HepG2 (cell line): ENCODE results near the gene PERP. TPM values are rescaled to one million over a fixed set of nuclear protein-coding genes. Genes with fewer than 3 reads are reported as not detected.

Source experiments
- ATF1 ChIP-seq: IDR thresholded peaks from 2 replicates; pipeline ENCODE4 v1.6.1; 2016; ENCODE audit warnings: mild to moderate bottlenecking, control low read depth
- DR1 ChIP-seq: sonication (generic); formaldehyde crosslinking; IDR thresholded peaks from 2 replicates; pipeline ENCODE4 v1.8.0; 2021; ENCODE audit warnings: mild to moderate bottlenecking, missing genetic modification reagents, inconsistent platforms
- EEA1 ChIP-seq: sonication (generic); formaldehyde crosslinking; IDR thresholded peaks from 2 replicates; pipeline ENCODE4 v1.5.1; 2020; ENCODE audit warnings: mild to moderate bottlenecking, missing genetic modification reagents, borderline replicate concordance
- GATAD1 ChIP-seq: IDR thresholded peaks from 2 replicates; pipeline ENCODE4 v1.6.1; 2016; ENCODE audit warnings: missing genetic modification reagents, missing compliant biosample characterization
- KLF12 ChIP-seq: sonication (generic); formaldehyde crosslinking; IDR thresholded peaks from 2 replicates; pipeline ENCODE4 v1.4.0; 2020; ENCODE audit warnings: missing genetic modification reagents, borderline replicate concordance
- NBN ChIP-seq: fragments of 450-650 bp; conservative IDR thresholded peaks from 2 replicates; pipeline ENCODE4 v1.6.1; 2017
- PRMT3 ChIP-seq: sonication (generic); formaldehyde crosslinking; IDR thresholded peaks from 2 replicates; pipeline ENCODE4 v1.8.1; 2022; ENCODE audit warnings: low read depth, mild to moderate bottlenecking, moderate library complexity, missing genetic modification reagents, borderline replicate concordance
- SETDB1 ChIP-seq: sonication (generic); formaldehyde crosslinking; IDR thresholded peaks from 2 replicates; pipeline ENCODE4 v1.5.1; 2020; ENCODE audit warnings: missing genetic modification reagents, mild to moderate bottlenecking, borderline replicate concordance
- THAP9 ChIP-seq: sonication (generic); formaldehyde crosslinking; IDR thresholded peaks from 2 replicates; pipeline ENCODE4; 2020; ENCODE audit warnings: missing genetic modification reagents, mild to moderate bottlenecking, borderline replicate concordance
- TMF1 ChIP-seq: sonication (generic); formaldehyde crosslinking; IDR thresholded peaks from 2 replicates; pipeline ENCODE4 v1.8.1; 2022; ENCODE audit warnings: low read depth, missing genetic modification reagents
- ZNF275 ChIP-seq: sonication (generic); formaldehyde crosslinking; IDR thresholded peaks from 2 replicates; pipeline ENCODE4 v1.8.0; 2022; ENCODE audit warnings: missing genetic modification reagents, mild to moderate bottlenecking, inconsistent platforms, borderline replicate concordance
- ZNF564 ChIP-seq: sonication (generic); formaldehyde crosslinking; IDR thresholded peaks from 2 replicates; pipeline ENCODE4 v1.8.1; 2023; ENCODE audit warnings: mild to moderate bottlenecking, missing genetic modification reagents
- ZNF660 ChIP-seq: sonication (generic); formaldehyde crosslinking; IDR thresholded peaks from 2 replicates; pipeline ENCODE4 v1.5.1; 2020; ENCODE audit warnings: mild to moderate bottlenecking, low read depth, missing genetic modification reagents, borderline replicate concordance
- ZNF747 ChIP-seq: sonication (generic); formaldehyde crosslinking; IDR thresholded peaks from 2 replicates; pipeline ENCODE4 v1.8.1; 2023; ENCODE audit warnings: missing genetic modification reagents, mild to moderate bottlenecking, borderline replicate concordance
- polyA plus RNA-seq, 8 experiments: library from polyadenylated mRNA; depleted of rRNA in 3 of 8; stranded (reverse) in 7 of 8; unstranded in 1 of 8; fragments of >200 nt; fragmentation: Illumina TruSeq in 4 of 8; extraction: Trizol in 4 of 8; gene quantifications; 2 replicates each; pipeline versions ENCODE4 v1.2.1 to v1.2.3, GENCODE V29; 2011 to 2016; ENCODE audit warnings: low read depth in 4 of 8, missing spikeins in 1 of 8, mixed read lengths in 1 of 8; ENCODE audit not compliant: insufficient read depth in 1 of 8
- total RNA-seq, 5 experiments: library from RNA; depleted of rRNA; stranded (reverse); fragments of >200 nt; fragmentation: Illumina TruSeq; extraction: Trizol; gene quantifications; 2 replicates each; pipeline ENCODE4 v1.2.3, GENCODE V29; 2016; ENCODE audit warnings: low read depth in 1 of 5
- TF ChIP-seq, protein P1 (sequence below): sonication (generic); formaldehyde crosslinking; IDR thresholded peaks from 2 replicates; pipeline ENCODE4 v1.8.0; 2023; ENCODE audit warnings: mild to moderate bottlenecking, missing genetic modification reagents
- TF ChIP-seq, protein P2 (sequence below): IDR thresholded peaks from 2 replicates; pipeline ENCODE4 v1.4.0; 2020; ENCODE audit warnings: mild to moderate bottlenecking, missing genetic modification reagents
- TF ChIP-seq, protein P3 (sequence below): IDR thresholded peaks from 2 replicates; pipeline ENCODE4 v1.6.1; 2016; ENCODE audit warnings: control low read depth

The PERP gene
- total and polyA plus RNA-seq, 2 of the 13 experiments (the other 11 are each of a cell fraction or from before 2014, with no cell fraction given): 26.0 to 53.0 TPM

- TF ChIP-seq DR1 (no peak), EEA1 (CRISPR knock-in tag) (no peak), KLF12 (CRISPR knock-in tag) (no peak), ZNF747 (no peak; the same call in 1 of the 2 replicates), ZNF564 (CRISPR knock-in tag) (no peak), NBN (no peak), PRMT3 (CRISPR knock-in tag) (no peak), ATF1 (CRISPR knock-in tag) (no peak), THAP9 (CRISPR knock-in tag) (0 out of 2 replicates have a peak, but pooled peaks have one; percentile 12), ZNF660 (CRISPR knock-in tag) (no peak), GATAD1 (CRISPR knock-in tag) (peak; percentile 76), SETDB1 (CRISPR knock-in tag) (no peak), TMF1 (CRISPR knock-in tag) (no peak), ZNF275 (CRISPR knock-in tag) (no peak)
- TF ChIP-seq, protein P1, sequence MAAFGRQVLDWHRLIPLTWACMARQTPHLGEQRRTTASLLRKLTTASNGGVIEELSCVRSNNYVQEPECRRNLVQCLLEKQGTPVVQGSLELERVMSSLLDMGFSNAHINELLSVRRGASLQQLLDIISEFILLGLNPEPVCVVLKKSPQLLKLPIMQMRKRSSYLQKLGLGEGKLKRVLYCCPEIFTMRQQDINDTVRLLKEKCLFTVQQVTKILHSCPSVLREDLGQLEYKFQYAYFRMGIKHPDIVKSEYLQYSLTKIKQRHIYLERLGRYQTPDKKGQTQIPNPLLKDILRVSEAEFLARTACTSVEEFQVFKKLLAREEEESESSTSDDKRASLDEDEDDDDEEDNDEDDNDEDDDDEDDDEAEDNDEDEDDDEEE: no peak
- TF ChIP-seq, protein P2, sequence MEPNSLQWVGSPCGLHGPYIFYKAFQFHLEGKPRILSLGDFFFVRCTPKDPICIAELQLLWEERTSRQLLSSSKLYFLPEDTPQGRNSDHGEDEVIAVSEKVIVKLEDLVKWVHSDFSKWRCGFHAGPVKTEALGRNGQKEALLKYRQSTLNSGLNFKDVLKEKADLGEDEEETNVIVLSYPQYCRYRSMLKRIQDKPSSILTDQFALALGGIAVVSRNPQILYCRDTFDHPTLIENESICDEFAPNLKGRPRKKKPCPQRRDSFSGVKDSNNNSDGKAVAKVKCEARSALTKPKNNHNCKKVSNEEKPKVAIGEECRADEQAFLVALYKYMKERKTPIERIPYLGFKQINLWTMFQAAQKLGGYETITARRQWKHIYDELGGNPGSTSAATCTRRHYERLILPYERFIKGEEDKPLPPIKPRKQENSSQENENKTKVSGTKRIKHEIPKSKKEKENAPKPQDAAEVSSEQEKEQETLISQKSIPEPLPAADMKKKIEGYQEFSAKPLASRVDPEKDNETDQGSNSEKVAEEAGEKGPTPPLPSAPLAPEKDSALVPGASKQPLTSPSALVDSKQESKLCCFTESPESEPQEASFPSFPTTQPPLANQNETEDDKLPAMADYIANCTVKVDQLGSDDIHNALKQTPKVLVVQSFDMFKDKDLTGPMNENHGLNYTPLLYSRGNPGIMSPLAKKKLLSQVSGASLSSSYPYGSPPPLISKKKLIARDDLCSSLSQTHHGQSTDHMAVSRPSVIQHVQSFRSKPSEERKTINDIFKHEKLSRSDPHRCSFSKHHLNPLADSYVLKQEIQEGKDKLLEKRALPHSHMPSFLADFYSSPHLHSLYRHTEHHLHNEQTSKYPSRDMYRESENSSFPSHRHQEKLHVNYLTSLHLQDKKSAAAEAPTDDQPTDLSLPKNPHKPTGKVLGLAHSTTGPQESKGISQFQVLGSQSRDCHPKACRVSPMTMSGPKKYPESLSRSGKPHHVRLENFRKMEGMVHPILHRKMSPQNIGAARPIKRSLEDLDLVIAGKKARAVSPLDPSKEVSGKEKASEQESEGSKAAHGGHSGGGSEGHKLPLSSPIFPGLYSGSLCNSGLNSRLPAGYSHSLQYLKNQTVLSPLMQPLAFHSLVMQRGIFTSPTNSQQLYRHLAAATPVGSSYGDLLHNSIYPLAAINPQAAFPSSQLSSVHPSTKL (CRISPR knock-in tag): peak; percentile 98
- TF ChIP-seq, protein P3, sequence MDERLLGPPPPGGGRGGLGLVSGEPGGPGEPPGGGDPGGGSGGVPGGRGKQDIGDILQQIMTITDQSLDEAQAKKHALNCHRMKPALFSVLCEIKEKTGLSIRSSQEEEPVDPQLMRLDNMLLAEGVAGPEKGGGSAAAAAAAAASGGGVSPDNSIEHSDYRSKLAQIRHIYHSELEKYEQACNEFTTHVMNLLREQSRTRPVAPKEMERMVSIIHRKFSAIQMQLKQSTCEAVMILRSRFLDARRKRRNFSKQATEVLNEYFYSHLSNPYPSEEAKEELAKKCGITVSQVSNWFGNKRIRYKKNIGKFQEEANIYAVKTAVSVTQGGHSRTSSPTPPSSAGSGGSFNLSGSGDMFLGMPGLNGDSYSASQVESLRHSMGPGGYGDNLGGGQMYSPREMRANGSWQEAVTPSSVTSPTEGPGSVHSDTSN: 0 out of 2 replicates have a peak, but pooled peaks have one; percentile 20
Measured at GRCh38 chr6:138084904-138085838, 22.0 kb downstream of the PERP start (continued).
